GM10266 (cell line): ENCODE measurements around the gene DCP1B.

ENCODE experiments used
- DNase-seq: peaks from one replicate; pipeline ENCODE4 v3.0.0; 2012; ENCODE audit errors: extremely low spot score
- TF ChIP-seq, protein P1 (sequence below): IDR thresholded peaks from 2 replicates; pipeline ENCODE4 v1.5.1; 2012; ENCODE audit warnings: mild to moderate bottlenecking, low read depth; ENCODE audit not compliant: control insufficient read depth, insufficient read depth; ENCODE audit errors: missing control alignments

The DCP1B gene

DNA sequence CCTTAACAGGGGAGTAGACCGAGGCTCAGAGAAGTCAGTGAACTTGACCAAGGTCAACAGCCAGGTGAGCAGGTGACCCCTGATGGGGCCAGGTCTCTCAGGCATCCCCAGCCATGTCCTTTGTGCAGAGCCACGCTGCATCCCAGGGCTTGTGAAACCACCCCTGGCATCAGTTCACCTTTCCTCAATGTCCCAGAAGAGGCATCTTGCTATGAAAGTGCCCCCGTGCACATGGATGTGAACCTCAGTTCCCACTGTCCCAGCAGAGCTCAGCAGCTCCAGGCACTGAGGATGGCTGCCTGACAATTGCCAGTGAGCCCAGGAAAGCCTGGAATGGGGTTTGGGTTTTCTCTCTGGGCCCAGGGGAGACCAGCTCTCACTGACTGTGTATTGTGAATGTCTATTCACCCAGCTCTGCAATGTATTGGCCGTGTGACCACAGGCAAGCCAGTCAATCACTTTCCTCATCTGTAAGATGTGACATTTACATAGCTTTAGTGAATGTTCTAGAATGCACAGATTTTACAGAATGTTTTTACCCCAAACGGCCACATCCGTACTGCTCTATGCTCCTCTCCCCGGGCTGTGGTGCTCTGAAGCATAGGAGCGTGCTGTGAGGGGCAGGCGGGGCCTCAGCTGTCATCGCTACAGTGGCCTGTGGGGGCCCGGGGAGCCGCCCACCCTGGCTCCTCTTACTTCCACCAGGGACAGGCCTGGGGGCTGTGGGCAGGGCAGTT, 90.7 kb downstream of the DCP1B start:
- TF ChIP-seq, protein P1, sequence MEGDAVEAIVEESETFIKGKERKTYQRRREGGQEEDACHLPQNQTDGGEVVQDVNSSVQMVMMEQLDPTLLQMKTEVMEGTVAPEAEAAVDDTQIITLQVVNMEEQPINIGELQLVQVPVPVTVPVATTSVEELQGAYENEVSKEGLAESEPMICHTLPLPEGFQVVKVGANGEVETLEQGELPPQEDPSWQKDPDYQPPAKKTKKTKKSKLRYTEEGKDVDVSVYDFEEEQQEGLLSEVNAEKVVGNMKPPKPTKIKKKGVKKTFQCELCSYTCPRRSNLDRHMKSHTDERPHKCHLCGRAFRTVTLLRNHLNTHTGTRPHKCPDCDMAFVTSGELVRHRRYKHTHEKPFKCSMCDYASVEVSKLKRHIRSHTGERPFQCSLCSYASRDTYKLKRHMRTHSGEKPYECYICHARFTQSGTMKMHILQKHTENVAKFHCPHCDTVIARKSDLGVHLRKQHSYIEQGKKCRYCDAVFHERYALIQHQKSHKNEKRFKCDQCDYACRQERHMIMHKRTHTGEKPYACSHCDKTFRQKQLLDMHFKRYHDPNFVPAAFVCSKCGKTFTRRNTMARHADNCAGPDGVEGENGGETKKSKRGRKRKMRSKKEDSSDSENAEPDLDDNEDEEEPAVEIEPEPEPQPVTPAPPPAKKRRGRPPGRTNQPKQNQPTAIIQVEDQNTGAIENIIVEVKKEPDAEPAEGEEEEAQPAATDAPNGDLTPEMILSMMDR = no peak
- peak; percentile 15 for DNase-seq

DNA sequence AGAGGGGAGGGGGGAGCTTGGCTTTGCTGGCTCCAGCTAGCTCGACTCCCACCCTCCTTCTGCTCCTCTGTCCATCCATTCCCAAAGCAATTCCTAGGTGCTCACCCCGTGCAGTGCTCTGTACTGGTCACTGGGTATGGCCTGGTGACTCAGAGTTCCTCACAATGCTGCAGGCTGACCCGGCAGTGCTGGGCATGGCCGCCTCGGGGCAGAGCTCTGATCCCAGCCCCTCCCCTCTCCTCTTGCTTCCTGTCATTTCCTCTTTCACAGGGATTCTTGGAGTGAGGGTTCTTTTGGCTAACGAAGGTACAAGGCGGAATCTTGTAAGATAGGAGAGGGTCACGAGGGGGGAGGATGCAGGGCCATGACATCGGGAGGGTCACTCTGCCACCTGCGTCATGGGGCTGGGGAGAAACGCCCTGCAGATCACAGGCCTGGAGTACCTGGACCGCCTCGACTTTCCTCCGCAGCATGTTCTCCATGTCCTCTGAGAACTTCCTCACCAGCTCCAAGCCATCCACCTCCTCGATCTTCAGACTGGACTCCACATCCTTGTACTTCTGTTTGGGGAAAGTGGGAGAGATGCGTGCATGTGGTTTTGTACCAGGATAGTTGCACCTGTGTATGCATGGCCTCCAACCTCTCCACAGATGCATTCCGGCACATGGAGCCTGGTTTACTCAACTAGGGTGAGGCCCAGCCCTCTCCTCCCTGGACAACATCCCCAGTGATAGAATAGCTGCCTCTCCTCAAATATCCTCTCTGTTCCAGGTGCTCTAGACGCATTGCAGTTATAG, 91.5 kb downstream of the DCP1B start:
- peak; percentile 8 for DNase-seq
- TF ChIP-seq, protein P1 = no peak

DNA sequence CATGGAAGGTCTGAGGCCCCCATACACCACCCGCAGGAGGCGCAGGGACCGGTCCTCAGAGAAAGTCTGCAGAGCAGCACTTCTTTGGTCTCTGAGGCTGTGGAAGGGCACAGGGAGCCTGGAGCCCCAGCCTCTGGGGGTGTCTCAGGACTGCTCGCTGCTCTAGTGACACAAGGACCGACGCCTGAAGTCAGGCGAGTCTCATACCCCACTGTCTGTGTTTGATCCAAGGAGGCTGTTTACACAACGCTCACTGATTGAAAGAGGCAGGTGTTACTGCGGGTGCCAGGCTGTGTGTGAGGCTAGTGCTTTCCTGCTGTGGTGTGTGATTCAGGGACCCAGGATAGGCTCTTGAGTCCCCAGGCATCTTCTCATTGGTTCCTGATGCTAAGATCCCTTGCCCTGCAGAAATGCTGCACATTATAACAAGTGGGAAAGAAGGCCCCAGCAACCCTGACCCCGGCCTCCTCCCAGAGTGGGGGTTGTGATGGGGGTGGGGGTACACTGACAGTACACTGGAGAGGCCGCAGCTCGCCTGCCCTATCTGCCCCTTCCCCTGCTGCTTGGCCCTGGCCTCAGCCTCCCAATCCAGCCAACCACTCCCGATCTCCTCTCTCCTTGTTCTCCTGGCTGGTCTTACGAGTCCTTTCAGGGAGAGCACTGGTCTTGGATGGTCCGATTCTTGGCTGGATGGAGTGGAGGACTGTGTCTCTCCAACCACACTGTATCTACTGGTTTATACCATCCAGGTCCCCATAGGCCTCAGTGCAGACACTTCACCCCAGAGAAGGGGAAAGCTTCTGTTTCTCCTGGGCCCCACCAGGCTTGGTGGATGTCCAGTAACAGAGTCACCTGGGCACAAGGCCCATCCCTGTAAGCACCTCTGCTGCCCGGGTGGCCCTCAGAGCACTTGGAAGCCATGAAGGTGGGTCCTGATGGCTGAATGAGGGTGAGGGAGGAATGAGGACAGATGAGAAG, 92.4 kb downstream of the DCP1B start:
- DNase-seq = peak; percentile 12

DNA sequence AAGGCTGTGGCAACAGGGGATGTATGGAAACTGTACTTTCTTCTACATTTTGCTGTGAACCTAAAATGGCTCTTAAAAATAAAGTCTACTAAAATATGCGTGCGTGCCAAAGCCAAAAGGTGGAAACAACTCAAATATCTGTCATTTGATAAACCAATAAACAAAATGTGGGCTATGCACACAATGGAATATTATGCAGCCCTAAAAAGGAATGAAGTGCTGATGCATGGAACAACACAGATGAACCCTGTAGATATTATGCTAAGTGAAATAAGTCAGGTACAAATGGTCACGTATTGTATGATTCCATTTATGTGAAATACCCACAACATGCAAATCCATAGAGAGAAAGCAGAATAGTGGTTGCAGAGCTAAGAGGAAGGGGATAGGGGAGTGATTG, 93.8 kb downstream of the DCP1B start:
- TF ChIP-seq, protein P1 = no peak
- no peak for DNase-seq

More for the DNA sequence above, 92.4 kb downstream of the DCP1B start:
- TF ChIP-seq, protein P1 = no peak

DNA sequence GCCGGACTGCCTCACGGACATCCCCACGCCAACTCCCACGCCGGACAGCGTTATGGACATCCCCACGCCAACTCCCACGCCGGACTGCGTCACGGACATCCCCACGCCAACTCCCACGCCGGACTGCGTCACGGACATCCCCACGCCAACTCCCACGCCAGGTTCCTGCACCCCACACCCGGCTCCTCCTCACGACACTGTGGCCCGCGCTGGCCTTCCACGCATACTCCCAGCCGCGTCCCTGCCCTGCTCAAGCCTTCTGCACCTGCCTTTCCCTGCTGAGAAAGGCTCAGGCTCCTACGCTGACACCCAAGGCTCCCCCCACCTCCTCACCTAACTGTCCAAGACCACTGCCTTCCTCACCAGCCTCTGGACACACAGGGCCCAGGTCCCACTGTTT, 95.5 kb downstream of the DCP1B start:
- TF ChIP-seq, protein P1 = no peak

DNA sequence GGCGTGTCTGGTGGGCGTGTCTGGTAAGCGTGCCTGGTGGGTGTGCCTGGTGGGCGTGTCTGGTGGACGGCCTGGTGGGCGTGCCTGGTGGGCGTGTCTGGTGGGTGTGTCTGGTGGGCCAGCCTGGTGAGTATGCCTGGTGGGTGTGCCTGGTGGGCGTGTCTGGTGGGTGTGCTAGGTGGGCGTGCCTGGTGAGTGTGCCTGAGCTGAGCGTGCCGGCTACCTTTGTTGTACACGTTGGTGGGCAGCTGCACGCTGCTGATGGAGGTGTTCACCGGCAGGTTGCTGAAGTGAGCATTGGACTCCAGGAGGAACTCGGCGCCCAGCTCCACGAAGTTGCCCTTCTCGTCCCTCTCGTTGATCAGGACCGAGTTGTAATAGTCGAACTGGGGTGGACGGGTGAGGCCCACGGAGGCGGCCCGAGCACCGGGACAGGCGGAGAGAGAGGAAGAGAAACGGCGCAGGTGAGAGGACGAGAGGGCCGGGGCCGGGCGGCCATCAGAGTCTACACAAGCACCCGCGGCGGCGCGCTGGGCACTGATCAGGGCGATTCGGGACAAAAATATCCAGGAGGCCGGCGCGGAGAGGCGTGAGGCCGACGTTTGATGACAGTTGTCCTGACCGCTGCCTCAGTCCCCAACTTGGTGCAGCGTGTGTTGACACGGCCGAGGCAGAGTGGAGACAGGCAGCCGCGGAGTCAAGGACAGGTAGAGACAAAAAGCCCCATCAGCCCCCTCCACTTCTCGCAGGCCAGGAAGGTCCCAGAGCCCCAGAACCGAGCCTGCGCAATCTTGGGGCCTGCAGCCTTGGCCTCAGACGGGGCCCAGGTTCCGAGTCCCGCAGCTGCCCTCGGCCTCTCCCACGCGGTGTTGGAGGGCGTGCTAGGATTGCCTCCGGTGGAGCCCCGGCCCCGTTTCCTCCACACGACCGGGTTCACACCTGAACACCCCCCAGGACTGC, 96.3 kb downstream of the DCP1B start:
- no peak for DNase-seq

More for the DNA sequence above, 95.5 kb downstream of the DCP1B start:
- no peak for DNase-seq

More for the DNA sequence above, 96.3 kb downstream of the DCP1B start:
- TF ChIP-seq, protein P1 = no peak
